HG03520 (cell line): Measurements from ENCODE around the gene ADAMTS3.

Experiments used
- ATAC-seq: cut with Tn5 transposase; IDR thresholded peaks from one replicate; pipeline ENCODE4 v1.9.1; 2021; ENCODE audit warnings: mild to moderate bottlenecking, moderate library complexity; ENCODE audit not compliant: unreplicated experiment

Gene ADAMTS3

GRCh38 chr4:72418458-72418857, 150.6 kb downstream of the ADAMTS3 start:
- no peak for ATAC-seq

DNA sequence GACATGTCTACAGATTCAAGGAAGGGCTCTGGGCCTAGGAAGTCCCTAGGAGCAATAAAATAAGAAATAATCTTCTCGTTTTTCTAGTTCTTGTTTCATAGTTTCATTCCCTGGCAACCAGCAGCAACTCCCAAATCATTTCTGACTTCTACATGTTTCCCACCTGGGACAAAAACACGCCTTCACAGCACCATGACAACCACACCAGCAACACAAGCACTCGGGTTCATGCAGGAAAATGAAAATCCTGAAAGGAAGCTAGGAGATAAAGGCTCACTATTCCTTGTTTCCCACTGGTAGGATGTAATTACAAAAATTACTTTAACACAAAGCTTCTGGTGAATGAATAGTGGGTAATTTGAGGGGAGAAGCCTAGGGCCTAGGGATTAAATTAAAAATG, 158.9 kb downstream of the ADAMTS3 start:
- ATAC-seq = no peak

DNA sequence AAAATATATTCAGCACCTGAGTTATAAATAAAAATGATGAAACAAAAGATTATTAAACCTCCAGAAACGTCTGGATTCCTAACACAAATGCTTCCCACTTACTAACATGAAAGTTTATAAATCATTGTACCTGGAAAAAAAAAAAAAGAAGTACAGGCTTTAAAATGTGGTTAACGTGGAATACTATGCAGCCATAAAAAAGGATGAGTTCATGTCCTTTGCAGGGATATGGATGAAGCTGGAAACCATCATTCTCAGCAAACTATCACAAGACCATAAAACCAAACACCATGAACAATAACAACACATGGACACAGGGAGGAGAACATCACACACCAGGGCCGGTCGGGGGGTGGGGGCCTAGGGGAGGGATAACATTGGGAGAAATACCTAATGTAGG, 160.5 kb downstream of the ADAMTS3 start:
- ATAC-seq = no peak

GRCh38 chr4:72405417-72405816, 163.6 kb downstream of the ADAMTS3 start:
- no peak for ATAC-seq

DNA sequence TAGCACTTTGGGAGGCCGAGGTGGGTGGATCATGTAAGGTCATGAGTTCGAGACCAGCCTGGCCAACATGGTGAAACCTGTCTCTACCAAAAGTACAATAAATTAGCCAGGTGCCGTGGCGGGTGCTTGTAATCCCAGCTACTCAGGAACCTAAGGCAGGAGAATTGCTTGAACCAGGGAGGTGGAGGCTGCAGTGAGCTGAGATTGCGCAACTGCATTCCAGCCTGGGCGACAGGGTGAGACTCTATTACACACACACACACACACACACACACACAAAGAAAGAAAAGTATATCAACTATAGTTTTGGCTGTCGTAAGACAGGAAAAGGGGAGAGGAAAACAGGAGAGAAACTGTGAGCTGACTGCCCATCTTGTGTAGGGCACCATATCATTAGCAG, 171.7 kb downstream of the ADAMTS3 start:
- no peak for ATAC-seq

GRCh38 chr4:72394012-72394663, 174.9 kb downstream of the ADAMTS3 start:
- no peak for ATAC-seq

DNA sequence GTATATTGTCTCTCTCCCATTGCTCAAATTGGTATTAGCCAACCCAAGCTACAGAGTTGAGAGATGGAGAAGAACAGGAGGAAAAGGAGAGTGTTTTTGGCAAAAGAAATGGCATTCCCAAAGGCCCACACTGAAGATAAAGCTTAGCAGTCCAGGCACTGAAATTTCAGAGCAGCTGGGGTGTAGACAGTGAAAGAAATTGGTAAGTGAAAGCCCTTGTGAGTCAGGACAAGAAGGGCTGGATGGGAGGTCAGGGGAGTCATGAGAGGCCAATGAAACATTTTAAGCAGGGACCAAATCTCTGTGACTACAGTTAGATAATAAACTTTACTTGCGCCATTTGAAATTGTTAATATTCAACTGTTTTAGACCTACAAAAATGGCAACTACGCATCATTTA, 177.7 kb downstream of the ADAMTS3 start:
- ATAC-seq = no peak

- no peak for ATAC-seq
Measured at GRCh38 chr4:72390409-72390808, 178.6 kb downstream of the ADAMTS3 start.

DNA sequence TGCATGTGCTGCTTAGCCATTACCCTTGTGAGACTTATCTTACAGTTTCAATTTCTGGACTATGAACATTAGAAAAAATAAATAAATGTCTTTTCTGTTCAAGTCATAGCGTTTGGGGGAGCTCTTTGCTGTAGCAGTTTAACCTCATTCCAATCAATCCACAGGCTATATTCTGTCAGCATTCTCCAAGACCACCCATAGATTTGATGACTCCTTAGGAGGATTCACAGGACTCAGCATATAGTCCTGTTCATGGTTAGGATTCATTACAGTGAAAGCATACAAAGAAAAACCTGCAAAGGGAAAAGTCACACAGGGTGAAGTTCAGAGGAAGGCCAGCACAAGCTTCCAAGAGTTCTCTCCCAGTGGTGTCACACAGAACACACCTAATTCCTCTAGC, 180.5 kb downstream of the ADAMTS3 start:
- ATAC-seq = no peak

GRCh38 chr4:72387959-72388358, 181.1 kb downstream of the ADAMTS3 start:
- no peak for ATAC-seq

DNA sequence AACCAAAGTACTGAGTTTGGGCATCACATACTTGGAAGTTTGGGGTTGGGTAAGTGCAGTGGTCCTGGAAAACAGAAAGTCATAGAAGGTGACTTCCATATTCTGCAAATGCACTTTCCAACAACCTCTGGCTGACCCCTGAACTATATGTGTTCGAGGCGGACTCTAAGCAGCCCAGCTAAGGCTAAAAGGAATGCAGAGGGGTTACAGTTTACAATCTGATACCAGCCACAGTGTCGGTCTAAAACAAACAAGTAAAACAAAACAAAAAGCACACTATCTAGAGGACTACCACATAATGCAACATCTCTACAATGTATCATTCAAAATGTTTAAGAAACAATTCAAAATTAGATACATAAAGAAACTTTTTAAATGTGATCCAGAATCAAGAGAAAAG, 185.6 kb downstream of the ADAMTS3 start:
- ATAC-seq = no peak

GRCh38 chr4:72378901-72379300, 190.1 kb downstream of the ADAMTS3 start:
- ATAC-seq = no peak

- no peak for ATAC-seq
Measured at GRCh38 chr4:72377491-72378194, 191.4 kb downstream of the ADAMTS3 start.

GRCh38 chr4:72376901-72377300, 192.1 kb downstream of the ADAMTS3 start:
- ATAC-seq = no peak

GRCh38 chr4:72375073-72375736, 193.8 kb downstream of the ADAMTS3 start:
- ATAC-seq = no peak

DNA sequence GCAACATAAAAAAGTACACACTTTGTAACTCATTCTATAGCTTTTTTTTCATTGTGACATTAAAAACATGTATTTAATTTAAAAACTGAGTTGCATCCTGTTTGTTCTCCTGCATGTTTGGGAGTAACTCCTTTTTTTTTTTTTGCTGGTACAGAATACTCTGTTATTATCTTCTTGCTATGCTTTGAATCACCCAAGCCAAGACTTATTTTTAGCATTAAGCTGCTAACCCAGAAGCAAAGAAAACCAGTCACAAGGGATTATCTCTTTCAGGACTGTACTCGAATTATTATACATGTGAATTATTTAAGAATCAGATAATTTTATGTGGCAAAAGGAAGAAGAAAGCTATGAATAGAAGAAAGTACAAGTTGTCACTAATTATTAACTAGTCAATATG, 194.9 kb downstream of the ADAMTS3 start:
- ATAC-seq = no peak

DNA sequence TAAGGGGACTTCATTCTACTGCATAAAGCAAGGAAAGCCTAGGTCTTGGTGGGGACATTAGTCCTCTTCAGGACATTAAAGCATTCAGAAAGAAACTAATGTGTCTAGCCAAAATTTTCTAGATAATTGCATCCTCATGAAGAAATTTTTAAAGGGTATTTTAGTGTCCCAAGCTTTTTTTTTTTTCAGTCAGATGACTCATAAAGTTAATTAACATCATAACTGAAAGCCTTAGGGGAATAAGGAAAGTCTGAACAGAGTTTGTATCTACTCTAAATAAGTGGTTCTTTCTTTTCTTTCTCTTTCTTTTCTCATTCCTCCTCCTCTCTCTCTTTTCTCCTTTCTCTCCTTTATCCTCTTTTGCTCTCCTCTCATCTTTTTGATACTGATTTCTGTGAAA, 202.4 kb downstream of the ADAMTS3 start:
- no peak for ATAC-seq

DNA sequence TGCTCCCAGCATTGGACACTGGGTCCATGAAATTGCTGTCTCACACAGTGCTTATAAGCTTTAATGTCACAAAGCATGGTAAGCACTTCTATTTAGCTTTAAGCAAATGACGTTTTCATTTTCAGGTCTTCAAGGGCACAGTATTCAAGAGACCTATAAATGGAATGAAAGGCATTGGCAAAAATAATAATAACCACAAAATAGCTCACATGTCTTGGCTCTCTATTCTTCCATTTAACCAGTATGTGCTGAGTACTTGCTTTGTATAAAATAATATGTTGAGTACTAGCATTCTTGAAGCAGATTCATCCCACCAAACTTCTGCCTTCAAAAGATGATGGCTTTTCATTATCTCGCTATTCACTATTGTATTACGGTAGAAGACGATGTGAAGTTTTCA, 203.0 kb downstream of the ADAMTS3 start:
- ATAC-seq = no peak

DNA sequence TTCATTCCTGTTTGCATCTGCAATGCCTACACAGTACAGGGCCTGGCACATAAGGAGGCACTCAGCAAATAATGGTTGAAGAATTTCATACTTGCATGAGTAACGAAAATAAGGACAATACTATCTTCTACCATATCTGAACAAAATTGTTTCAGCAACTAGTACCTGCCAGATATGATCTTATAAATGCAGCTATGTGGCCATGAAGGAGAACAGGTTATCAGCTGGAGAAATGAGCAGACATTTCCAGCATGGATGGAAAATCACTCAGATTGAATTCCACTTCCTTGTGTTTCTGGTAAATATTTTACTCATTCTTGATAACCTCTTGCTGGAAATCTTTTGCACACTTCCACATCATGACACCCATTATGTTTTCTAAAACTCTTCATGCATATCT, 204.0 kb downstream of the ADAMTS3 start:
- no peak for ATAC-seq

DNA sequence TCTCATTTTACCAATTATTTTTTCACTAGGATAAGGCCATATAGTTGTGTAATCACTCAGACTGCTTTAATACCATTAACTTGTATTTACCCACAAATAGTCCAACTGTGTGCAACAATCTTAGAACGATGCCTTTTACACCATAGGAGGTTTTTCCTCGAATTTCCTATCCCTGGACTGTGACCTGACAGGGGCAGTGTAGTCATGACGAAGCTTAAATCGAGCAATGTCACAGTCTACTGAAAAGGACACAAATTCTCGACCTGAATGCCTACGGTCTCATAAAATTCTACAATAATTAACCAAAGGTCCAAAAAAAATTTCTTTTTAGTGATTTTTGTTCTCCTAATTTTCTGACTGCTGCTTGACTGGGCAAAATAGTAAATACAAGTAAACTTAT, 208.9 kb downstream of the ADAMTS3 start:
- no peak for ATAC-seq

- no peak for ATAC-seq
Measured at GRCh38 chr4:72358483-72358882, 210.5 kb downstream of the ADAMTS3 start.

- ATAC-seq = no peak
Measured at GRCh38 chr4:72357908-72358307, 211.1 kb downstream of the ADAMTS3 start.
